ENCODE data around the gene PFKFB4. TPM values are rescaled to one million over a fixed set of nuclear protein-coding genes. Genes with fewer than 3 reads are reported as not detected.

The PFKFB4 gene
- total and polyA plus RNA-seq, 8 donors, result 6.5 to 18.8 (median 7.9) TPM

DNA sequence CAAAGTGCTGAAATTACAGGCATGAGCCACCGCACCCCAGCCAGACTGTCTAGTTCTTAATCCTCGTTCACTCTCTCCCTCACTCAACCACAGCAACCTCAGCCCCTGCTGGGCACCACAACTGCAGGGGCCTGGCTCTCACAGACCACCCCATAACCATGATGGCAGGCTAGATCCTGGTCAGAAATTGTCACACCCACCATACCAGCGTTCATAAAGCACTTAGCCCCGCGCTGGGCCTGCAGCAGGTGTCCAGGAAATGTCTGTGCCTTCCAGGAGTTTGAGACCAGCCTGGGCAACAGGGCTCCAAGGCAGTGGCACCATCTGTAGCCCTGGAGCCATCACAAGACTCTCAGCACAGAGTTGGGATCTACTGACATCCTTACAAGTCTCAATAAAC lies 54.5 kb downstream of the PFKFB4 start:
- TF ChIP-seq, protein P1, sequence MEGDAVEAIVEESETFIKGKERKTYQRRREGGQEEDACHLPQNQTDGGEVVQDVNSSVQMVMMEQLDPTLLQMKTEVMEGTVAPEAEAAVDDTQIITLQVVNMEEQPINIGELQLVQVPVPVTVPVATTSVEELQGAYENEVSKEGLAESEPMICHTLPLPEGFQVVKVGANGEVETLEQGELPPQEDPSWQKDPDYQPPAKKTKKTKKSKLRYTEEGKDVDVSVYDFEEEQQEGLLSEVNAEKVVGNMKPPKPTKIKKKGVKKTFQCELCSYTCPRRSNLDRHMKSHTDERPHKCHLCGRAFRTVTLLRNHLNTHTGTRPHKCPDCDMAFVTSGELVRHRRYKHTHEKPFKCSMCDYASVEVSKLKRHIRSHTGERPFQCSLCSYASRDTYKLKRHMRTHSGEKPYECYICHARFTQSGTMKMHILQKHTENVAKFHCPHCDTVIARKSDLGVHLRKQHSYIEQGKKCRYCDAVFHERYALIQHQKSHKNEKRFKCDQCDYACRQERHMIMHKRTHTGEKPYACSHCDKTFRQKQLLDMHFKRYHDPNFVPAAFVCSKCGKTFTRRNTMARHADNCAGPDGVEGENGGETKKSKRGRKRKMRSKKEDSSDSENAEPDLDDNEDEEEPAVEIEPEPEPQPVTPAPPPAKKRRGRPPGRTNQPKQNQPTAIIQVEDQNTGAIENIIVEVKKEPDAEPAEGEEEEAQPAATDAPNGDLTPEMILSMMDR (IDR thresholded peaks at IDR 0.05), result no peak
- Histone ChIP-seq H3K4me3 (peak overlapping the region in 1 of 2 donors; percentile 71), H3K27ac (peak overlapping the region in 1 of 2 donors; percentile 97), H3K9me3 (no peaks in the 10 kb centered on the region), H3K4me1 (peaks cover 9 to 45% of the 10 kb centered on the region in 2 donors), H3K36me3 (peaks cover 0 to 40% of the 10 kb centered on the region in 2 donors), H3K27me3 (no peaks in the 10 kb centered on the region)
- intact Hi-C loops (cut with DNase I), result loop anchor here in 1 of 2 donors (5.0 kb wide), 1 partner anchor 35 kb away; a partner anchor contains a TSS
- no peak for ATAC-seq
- no peak for DNase-seq

DNA sequence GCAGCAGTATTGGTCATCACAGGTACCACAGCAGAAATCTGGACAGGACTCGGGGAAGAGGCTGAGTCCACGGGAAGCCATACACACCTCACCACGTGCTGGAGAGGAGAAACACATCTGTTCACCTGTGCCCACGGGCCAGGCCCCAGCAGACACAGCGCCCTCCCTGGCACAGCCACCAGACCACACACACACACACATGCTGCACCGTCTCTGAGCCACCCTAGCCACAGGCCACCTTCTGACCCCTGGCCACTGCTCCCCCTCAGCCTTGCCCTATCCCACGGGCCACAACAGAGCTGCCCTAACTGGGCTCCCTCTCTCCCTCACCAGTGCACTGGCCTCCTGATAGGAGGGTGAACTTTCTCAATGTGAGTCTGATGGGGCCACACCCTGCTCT lies 55.4 kb downstream of the PFKFB4 start:
- H3K9me3 ChIP-seq, result no peaks in the 10 kb centered on the region
- intact Hi-C loops (cut with DNase I), result loop anchor here in 1 of 2 donors (5.0 kb wide), 1 partner anchor 34 kb away; a partner anchor contains a TSS
- H3K27ac ChIP-seq, result peak overlapping the region in 1 of 2 donors; percentile 97
- TF ChIP-seq, protein P1 (IDR thresholded peaks at IDR 0.05), result no peak
- no peak for DNase-seq
- H3K36me3 ChIP-seq, result peaks cover 0 to 50% of the 10 kb centered on the region in 2 donors
- no peak for ATAC-seq
- H3K27me3 ChIP-seq, result no peaks in the 10 kb centered on the region
- no peak overlapping the region for H3K4me3 ChIP-seq
- H3K4me1 ChIP-seq, result peaks cover 9 to 45% of the 10 kb centered on the region in 2 donors

DNA sequence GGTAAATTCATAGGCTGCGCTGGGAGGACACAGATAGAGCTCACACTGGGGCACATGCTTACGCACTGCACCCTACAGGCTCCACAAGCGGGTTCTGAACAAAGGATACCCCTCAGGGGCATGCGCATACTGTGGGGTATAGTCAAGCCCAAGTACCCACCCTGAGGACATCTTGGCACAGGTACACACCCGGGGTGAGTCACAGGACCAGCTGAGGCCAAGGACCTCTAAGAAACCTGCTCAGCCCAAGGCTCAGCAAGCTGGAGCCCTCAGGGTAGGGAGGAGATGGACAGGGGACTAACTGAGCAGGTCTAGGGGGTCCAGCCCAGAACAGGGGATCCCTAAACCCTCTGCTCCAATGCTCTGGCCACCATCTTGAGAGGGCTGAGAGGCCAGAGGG lies 55.9 kb downstream of the PFKFB4 start:
- peaks cover 0 to 55% of the 10 kb centered on the region in 2 donors for H3K36me3 ChIP-seq
- no peak for ATAC-seq
- no peaks in the 10 kb centered on the region for H3K27me3 ChIP-seq
- TF ChIP-seq, protein P1 (IDR thresholded peaks at IDR 0.05), result no peak
- no peak overlapping the region for H3K4me3 ChIP-seq
- intact Hi-C loops (cut with DNase I), result loop anchor here in 1 of 2 donors (5.0 kb wide), 1 partner anchor 33 kb away; a partner anchor contains a TSS
- no peak overlapping the region for H3K27ac ChIP-seq
- DNase-seq, result no peak
- H3K4me1 ChIP-seq, result peaks cover 9 to 45% of the 10 kb centered on the region in 2 donors
- H3K9me3 ChIP-seq, result no peaks in the 10 kb centered on the region

DNA sequence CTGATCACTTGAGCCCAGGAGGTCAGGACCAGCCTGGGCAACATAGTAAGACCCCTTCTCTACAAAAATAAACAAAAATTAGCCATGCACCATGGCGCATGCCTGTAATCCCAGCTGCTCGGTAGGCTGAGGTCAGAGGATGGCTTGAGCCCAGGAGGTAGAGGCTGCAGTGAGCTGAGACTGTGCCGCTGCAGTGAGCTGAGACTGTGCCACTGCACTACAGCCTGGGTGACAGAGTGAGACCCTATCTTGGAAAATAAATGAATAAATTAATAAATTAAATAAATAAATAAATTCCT lies 63.5 kb downstream of the PFKFB4 start:
- TF ChIP-seq, protein P1 (IDR thresholded peaks at IDR 0.05), result no peak
- ATAC-seq (no peak), DNase-seq (peak in 1 of 4 donors; percentile 19)
- Histone ChIP-seq H3K4me1 (no peaks in the 10 kb centered on the region), H3K27me3 (no peaks in the 10 kb centered on the region), H3K36me3 (peaks cover 0 to 74% of the 10 kb centered on the region in 2 donors), H3K27ac (no peak overlapping the region), H3K9me3 (no peaks in the 10 kb centered on the region), H3K4me3 (no peak overlapping the region)
- intact Hi-C loops (cut with DNase I), result no loop called here

DNA sequence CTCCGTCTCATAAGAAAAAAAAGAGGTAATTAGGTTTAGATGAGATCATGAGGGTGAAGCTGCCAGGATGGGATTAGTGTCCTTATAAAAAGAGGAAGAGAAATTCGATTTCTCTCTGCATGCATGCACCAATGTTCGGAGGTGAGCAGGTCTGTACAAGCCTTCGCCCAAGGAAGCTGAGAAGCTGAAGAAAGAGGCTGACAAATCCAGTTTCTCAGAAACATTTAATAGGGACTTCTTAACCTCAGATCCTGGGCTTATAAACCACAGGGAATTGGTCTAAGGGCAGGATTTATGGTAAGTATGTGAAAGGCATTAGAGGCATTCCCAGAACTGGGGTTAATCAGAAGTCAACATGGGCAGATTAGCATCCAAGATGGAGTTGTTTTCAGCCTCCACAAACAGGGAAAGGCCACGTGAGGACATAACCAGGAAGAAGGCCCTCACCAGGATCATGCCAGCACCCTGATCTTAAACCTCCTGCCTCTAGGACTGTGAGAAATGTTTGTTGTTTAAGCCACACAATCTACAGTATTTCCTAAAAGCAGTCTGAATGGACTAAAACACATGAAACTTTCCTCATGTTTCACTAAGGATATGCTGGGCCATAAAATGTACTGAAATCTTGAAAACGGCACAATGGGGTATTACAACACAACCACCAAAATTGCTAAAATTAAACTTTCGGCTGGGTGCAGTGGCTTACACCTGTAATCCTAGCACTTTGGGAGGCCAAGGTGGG lies 64.0 kb downstream of the PFKFB4 start:
- Histone ChIP-seq H3K9me3 (no peaks in the 10 kb centered on the region), H3K36me3 (peaks cover 0 to 71% of the 10 kb centered on the region in 2 donors), H3K27ac (no peak overlapping the region), H3K4me1 (no peaks in the 10 kb centered on the region), H3K27me3 (no peaks in the 10 kb centered on the region), H3K4me3 (no peak overlapping the region)
- TF ChIP-seq, protein P1 (IDR thresholded peaks at IDR 0.05), result no peak
- intact Hi-C loops (cut with DNase I), result no loop called here
- no peak for ATAC-seq
- DNase-seq, result no peak
